ENCODE measurements around the gene SCAPER. TPM values are rescaled to one million over a fixed set of nuclear protein-coding genes. Genes with fewer than 3 reads are reported as not detected.

SCAPER gene
- total RNA-seq, 1 experiment from 2014 or later, result 10.3 TPM

DNA sequence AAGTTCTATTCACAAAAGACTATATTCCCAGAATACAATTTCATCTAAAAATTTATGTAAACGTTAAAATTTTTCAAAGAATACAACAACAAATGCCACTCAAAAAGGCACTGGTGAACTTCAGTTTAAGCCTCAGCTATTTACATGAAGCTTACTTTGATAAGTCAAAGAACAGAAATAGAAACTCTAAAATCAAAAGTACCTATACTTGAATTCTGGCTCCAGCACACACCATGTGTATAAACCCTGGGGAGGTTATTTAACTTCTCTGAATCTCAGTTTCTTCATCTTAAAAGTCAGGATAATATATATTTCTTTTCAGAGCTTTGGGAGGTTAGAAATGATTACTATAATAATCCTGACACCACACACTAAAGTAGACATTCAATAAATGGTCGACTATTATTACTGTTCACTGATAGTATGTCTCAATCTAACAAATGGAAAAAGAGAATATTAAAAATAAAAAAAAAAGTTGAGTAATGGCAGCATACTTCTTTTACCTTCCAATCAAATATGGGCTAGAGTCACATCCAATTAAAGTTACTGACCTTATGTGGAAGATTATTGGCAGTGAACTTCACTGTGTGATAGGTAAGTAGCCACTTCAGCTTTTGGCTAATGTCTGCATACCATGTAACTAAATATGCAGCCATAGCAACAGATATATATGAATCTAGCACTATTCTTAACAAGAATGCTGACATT, 320.1 kb downstream of the SCAPER start (continued):
- no peak for TF ChIP-seq USF1 (CRISPR knock-in tag; IDR thresholded peaks at IDR 0.05)
- TF ChIP-seq ATF6 (CRISPR knock-in tag; IDR thresholded peaks at IDR 0.05), result no peak
- TF ChIP-seq JAZF1 (CRISPR knock-in tag; IDR thresholded peaks at IDR 0.05), result no peak
- TF ChIP-seq ZNF232 (CRISPR knock-in tag; IDR thresholded peaks at IDR 0.05), result no peak
- TF ChIP-seq ZNF317 (CRISPR knock-in tag; IDR thresholded peaks at IDR 0.05; ENCODE audit: borderline replicate concordance, low read depth), result no peak
- no peak for TF ChIP-seq ZBTB43 (CRISPR knock-in tag; IDR thresholded peaks at IDR 0.05)
- TF ChIP-seq NR1H2 (CRISPR knock-in tag; IDR thresholded peaks at IDR 0.05), result no peak

- no peak overlapping the region for H3K4me3 Mint-ChIP-seq
- ChIA-PET POLR2A (no interaction called here), CTCF (no interaction called here)
- no peak for DNase-seq (ENCODE audit: low spot score)
- no peak overlapping the region for H3K27ac Mint-ChIP-seq
- H3K9me3 Mint-ChIP-seq, result peaks cover 39% of the 10 kb centered on the region
- TF ChIP-seq ERG (CRISPR knock-in tag; IDR thresholded peaks at IDR 0.05) (no peak), ZNF532 (CRISPR knock-in tag; IDR thresholded peaks at IDR 0.05; ENCODE audit: borderline replicate concordance) (no peak), ZNF138 (CRISPR knock-in tag; conservative IDR thresholded peaks at IDR 0.05) (no peak), CTCF (IDR thresholded peaks at IDR 0.05) (no peak), PREB (CRISPR knock-in tag; IDR thresholded peaks at IDR 0.05; ENCODE audit: borderline replicate concordance) (no peak), RELA (CRISPR knock-in tag; IDR thresholded peaks at IDR 0.05; ENCODE audit: borderline replicate concordance) (no peak), KAT7 (CRISPR knock-in tag; IDR thresholded peaks at IDR 0.05; ENCODE audit: borderline replicate concordance) (no peak)
- TF ChIP-seq, protein P1, sequence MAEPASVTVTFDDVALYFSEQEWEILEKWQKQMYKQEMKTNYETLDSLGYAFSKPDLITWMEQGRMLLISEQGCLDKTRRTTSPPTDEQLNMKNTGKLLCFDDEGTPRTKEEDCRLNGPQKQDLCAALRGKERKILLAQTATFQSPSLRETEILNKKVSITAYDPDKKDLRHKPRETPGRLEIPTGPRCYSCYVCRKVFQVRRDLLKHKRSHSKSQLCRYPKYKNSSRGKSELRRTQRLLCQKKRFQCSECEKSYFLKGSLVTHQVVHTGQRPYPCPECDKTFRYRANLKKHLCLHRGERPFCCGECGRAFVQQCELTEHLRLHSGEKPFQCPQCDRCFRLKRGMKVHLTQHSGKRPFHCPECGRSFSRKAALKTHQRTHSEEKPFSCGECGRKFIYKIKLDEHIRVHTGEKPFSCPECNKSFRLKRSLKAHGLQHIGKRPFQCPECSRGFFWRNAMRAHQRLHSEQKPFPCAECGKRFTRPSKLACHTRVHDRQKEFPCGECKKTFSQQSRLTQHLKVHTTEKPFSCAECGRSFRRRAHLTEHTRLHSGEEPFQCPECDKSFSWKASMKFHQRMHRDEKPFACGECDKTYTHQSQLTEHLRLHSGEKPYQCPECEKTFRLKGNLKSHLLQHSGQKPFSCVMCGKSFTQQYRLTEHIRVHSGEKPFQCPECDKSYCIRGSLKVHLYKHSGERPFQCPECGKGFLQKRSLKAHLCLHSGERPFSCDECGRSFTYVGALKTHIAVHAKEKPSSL (CRISPR knock-in tag; conservative IDR thresholded peaks at IDR 0.05), result no peak
- TF ChIP-seq, protein P2, sequence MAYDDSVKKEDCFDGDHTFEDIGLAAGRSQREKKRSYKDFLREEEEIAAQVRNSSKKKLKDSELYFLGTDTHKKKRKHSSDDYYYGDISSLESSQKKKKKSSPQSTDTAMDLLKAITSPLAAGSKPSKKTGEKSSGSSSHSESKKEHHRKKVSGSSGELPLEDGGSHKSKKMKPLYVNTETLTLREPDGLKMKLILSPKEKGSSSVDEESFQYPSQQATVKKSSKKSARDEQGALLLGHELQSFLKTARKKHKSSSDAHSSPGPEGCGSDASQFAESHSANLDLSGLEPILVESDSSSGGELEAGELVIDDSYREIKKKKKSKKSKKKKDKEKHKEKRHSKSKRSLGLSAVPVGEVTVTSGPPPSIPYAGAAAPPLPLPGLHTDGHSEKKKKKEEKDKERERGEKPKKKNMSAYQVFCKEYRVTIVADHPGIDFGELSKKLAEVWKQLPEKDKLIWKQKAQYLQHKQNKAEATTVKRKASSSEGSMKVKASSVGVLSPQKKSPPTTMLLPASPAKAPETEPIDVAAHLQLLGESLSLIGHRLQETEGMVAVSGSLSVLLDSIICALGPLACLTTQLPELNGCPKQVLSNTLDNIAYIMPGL (CRISPR knock-in tag; IDR thresholded peaks at IDR 0.05), result no peak
- no peaks in the 10 kb centered on the region for H3K4me1 Mint-ChIP-seq
- H3K27me3 Mint-ChIP-seq (ENCODE audit: low read depth), result no peaks in the 10 kb centered on the region
- peaks cover 16% of the 10 kb centered on the region for H3K36me3 Mint-ChIP-seq
- ATAC-seq, result no peak
These were observed 322.6 kb downstream of the SCAPER start for GRCh38 chr15:76582550-76582949.

Data from WTC11 (cell line).